GM21619 (cell line): Measurements from ENCODE around the gene SLC35F3.

Source experiments
- ATAC-seq: cut with Tn5 transposase; IDR thresholded peaks from one replicate; pipeline ENCODE4 v1.9.1; 2021; ENCODE audit not compliant: unreplicated experiment

The SLC35F3 gene

DNA sequence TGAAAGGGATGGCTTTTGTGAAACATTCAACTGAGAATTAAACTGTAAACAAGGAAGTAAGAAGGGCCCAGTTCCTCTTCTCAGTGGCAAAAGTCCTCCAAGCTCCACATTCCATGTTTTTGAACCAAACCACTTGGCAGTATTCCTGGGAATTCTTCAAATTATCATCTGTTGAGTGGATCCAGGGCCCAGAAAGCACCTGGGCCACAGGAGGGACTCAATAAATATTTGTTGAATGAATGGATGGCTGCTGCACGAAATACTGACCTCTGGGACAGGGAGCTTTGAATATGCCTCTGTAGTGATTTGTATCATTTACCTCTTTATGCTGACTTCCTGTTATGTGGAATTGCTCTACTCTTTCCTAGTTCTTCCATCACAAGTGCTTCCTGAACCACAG, 4.7 kb downstream of the SLC35F3 start:
- ATAC-seq = no peak

DNA sequence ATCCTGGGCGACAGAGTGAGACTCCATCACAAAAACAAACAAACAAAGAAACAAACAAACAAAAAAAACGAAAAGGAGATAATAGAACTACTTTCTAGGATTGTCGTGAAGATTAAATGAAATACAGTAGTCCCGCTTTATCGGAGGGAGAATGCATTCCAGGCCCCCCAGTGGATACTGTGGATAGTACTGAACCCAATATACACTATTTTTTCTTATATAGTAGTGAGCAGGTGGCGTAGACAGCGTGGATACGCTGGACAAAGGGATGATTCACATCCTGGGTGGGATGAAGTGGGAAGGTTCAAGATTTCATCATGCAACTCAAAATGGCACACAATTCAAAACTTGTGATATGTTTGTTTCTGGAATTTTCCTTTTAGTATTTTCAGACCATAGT, 8.0 kb downstream of the SLC35F3 start:
- ATAC-seq = no peak

DNA sequence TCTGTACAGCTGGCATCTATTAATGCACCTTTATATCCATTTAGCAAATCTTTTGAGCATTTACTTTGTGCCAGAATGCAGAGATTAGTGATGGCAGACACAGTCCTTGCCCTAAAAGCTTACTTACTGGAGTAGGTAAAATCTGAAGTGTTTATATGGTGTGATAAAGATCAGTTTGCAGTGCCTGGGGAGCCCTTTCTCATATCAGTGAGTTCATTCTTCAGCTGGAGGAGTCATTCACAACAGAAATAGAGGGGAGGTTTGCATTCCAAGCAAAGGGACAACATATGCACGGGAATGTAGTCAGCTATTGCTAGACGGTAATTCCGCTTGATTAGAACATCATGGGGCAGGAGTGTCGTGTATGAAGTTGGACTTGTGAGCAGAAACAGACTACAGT, 8.4 kb downstream of the SLC35F3 start:
- no peak for ATAC-seq

DNA sequence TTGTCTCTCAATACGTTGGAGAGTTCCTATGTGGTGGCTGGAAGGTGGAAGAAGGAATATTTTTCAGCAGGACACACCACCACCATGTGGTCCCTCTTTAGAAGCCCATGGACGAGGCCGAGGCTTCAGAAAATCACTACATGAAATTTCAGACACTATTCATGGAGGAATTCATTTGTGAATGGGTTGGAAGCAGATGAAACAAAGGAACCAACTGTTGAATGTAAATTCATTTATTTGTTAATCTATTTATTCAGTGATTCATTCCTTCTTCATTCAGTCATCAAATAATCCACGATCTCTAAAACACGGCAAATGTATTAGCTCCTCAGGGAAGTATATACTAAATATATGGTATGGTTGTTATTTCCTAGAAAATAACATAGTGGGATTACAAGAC, 12.2 kb downstream of the SLC35F3 start:
- no peak for ATAC-seq

DNA sequence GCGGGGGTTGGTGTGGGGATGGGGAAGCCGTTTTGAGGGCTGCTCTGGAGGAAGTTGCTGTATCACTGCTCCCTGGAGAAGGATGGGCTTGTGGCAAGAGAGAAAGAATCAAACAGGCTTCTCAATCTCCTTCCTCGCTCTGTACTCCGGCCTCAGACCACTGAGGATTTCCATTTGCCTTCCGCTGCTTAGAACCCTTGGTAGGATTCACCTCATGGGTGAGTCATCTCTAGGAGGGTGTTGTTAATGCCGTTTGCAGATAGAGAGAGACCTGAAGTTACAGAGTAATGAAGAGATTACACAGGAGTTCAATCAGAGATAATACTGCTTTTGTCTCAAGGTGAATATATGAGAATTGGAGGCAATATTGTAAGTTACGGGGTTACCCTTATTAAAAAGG, 15.3 kb downstream of the SLC35F3 start:
- ATAC-seq = no peak

DNA sequence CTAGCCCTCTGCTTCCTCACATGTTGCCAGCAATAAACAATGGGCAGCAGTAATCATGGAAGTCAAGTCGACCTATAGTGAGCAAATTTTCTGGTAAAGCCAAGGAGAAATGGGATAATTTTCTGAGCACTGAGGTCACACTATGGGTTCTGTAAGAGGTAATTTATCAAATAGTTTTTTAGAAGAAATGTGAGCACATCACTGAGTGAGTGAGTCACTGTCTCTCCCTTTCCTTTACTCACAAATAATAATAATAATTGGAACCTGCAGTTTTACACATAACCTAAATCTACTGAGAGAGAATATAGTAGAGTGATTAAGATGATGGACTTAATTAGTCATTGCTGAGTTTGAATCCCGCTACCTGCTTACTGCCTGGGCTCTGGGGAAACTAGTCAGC, 23.6 kb downstream of the SLC35F3 start:
- no peak for ATAC-seq

DNA sequence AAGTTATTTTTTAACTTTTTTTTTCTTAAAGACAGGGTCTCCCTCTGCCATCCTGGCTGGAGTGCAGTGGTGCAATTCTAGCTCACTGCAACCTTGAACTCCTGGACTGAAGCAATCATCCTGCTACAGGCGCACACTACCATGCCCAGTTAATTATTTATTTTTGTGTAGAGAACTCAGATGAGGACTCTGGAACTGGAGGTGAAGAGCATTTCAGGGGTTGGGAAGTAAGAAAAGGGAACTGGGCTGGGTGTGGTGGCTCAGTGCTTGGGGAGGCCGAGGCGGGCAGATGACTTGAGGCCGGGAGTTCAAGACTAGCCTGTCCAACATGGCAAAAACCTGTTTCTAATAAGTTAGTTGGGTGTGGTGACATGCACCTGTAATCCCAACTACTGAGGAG, 28.9 kb downstream of the SLC35F3 start:
- ATAC-seq = no peak

DNA sequence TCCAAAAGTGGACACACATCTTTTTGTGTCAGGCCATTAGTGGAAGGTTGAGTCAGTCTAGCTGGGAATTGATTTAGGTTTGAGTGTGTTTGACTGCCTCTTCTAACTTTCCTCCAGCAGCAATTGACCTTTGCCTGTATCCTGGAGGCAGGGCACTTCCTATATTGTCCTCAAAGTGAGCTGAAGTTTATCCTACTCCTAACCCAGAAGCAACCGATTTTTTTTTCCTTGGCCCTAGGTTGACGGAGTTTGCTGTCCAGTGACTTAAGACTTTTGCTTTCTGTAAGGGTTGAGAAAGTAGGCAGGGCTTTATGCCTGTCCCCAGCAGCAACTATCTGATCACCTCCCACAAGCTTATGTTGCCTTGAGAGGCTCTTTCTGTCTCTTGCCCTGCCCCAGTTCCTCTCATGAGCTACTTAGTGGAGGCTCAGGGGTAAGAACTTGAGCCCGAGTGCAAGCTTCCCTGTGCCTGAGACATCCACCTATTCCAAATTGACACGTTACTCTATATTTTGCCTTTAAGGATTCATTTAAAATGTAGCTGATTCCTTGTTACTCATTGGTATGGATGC, 30.9 kb downstream of the SLC35F3 start:
- ATAC-seq = no peak

DNA sequence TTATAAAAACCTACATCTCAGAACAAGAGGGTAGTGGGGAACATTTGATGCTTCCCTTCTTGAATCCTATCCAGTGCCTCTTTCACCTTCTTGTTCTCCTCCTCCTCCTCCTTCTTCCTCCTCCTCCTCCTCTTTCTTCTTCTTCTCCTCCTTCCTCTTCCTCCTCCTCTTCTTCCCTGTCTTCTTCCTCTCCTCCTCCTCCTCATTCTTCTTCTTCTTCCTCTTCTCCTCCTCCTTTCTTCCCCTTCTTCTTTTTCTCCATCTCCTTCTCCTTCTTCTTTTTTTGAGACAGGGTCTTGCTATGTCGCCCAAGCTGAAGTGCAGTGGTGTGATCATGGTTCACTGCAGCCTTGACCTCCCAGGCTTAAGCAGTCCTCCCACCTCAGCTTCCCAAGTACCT, 31.9 kb downstream of the SLC35F3 start:
- ATAC-seq = no peak

DNA sequence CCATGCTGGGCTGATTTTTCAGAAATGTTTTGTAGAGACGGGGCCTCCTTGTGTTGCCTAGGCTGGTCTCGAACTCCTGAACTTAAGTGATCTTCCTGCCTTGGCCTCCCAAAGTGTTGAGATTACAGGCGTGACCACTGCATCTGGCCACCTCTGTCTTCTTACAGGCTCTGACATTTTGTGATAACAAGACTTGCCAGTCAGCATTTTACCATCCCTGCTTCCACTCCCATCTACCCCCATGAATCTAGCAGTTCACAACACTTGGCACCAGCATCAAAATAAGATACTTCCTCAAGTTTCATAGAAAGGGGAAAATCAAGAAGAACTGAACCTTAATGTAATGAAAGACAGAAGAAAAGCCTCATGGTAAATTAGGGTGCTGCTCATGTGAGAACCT, 32.4 kb downstream of the SLC35F3 start:
- ATAC-seq = no peak

DNA sequence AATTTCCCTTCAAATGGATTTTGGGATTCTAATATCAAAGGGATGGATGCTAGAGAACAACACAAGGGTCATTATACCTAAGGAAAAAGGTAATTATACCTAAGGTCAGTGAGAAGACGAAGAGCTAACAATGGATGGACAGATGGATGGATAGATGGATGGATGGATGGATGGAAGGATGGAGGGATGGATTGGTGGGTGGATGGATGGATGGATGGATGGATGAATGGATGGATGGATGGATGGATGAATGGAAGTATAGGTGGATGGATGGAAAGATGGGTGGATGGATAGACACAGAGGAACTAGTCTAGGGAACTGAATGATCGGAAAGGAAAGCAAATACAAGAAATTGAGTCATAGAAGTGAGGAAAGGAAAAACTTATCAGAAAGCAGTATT, 34.0 kb downstream of the SLC35F3 start:
- no peak for ATAC-seq

DNA sequence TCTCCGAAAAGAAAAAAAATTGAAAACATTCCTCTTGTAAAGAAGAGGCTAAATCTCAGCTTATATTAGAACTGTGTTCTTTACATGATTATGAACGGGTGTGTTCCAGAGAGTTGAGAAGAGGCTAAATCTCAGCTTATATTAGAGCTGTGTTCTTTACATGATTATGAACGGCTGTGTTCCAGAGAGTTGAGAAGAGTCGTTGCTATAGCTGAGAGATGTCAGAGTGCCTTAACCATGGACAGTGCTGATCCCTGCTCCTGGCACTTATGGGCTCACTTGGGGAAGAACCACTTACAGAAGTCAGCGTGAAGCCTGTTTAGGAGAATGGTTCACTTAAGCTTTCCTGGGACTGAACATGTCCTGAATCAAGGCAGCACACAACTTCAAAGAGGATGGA, 35.0 kb downstream of the SLC35F3 start:
- no peak for ATAC-seq

DNA sequence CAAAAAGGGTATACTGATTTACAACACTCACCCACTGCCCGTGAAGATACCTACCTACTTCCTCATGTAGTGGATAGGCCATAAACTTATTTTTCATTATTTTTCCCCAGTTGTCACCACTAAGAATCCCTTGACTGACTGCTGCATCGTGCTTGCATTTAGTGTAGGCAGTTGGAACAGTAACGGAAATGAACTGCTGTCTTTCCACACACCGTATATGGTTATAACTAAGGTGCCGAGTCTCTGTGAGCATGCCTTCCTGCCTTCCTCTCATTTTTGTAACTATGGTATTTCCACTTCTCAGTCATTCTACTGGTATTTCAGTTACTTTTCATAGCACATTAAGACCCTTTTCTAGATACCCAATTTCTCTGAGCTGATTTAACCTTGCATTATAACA, 36.4 kb downstream of the SLC35F3 start:
- no peak for ATAC-seq

DNA sequence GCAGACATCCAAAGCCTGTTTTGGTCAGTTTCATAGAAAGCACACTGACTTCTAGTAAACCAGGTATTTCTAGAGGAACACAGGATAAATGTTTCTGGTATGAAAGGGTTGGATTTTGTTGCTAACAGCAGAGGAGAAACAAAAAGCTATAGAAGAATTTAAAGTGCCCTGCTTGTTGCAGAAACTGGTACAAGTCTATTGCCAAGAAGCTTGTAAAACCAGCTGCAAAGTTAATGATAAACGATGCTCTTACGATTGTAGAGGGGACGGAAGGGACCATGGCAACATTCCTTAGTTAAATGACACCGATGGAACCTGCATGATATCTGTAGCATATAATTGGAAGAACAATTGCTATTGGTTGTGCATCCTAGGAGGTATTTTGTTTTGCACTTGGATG, 40.1 kb downstream of the SLC35F3 start:
- ATAC-seq = no peak

DNA sequence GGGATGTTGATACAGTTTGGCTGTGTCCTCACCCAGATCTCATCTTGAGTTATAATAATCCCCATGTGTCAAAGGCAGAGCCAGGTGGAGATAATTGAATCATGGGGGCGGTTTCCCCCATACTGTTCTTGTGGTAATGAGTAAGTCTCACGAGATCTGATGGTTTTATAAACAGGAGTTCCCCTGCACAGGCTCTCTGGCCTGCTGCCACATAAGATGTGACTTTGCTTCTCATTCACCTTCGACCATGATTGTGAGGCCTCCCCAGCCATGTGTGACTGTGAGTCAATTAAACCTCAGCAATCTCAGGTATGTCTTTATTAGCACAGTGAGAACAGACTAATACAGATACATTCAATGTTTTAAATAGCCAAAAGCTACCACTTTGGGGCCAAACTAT, 41.1 kb downstream of the SLC35F3 start:
- ATAC-seq = no peak

DNA sequence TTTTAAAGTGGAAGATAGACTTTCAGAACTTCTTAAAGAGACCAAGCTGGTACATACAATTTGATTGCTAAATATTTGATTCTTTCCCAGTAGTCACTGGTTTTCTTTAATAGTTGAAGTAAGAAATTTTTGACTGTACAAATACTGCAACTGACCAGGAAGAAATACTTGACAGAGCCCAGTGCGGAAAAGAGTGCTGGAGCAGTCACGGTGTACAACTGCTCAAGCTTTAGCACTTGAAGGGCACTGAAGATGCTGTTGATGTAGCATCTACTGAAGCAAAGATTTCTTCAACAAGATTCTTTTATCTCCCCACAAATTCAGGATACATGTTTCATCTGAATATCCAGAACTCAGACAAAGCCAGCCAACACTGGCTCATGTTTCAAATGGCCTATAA, 41.5 kb downstream of the SLC35F3 start:
- ATAC-seq = no peak

DNA sequence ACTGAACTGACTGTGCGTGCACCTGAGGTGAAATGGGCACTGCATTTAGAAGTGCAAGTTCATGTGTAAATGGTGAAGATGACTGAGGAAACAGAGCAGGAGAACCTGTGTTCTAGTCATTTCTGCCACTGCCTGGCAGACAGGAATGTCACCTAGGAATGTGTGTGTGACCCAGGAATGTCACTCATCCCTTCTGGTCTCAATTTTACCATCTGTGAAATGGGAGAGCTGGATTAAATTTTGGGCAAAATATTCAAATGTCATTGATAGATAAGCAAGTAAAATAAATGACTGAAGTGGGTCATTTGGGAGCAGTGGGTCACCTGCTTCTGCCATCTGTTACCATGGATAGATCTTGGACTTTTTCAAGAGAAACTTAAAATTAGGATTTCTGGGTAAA, 42.2 kb downstream of the SLC35F3 start:
- no peak for ATAC-seq

DNA sequence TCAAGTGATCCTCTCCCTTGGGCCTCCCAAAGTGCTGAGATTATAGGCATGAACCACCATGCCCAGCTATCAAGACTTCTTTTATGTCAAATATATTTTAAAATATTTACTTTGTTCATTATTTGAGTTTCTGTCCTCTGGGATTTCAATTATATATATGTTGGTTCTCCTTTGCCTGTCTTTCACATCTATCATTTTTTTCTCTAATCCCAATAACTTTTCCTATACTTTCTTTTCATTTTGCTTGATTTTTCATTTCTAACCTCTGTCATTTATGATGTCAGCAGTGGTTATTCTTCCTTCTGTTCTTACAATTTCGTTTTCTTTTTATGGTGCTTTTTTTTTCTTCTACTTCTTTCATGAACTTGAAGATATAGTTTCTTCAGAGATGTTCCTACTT, 47.3 kb downstream of the SLC35F3 start:
- no peak for ATAC-seq

DNA sequence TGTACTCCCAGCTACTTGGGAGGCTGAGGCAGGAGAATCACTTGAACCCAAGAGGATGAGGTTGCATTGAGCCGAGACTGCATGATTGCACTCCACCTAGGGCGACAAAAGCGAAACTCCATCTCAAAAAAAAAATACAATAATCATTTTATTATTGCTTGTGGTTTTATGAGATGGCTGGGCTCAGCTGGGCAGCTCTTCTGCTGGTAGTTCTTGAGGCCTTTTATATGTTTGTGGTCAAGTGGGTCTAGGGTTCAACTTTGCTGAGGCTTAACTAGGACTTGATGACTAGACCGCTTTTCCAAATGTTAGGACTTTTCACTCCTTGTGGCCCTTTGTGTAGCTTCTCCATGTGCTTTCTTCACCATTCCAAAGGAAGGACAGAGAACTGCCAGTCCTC, 53.2 kb downstream of the SLC35F3 start:
- no peak for ATAC-seq

DNA sequence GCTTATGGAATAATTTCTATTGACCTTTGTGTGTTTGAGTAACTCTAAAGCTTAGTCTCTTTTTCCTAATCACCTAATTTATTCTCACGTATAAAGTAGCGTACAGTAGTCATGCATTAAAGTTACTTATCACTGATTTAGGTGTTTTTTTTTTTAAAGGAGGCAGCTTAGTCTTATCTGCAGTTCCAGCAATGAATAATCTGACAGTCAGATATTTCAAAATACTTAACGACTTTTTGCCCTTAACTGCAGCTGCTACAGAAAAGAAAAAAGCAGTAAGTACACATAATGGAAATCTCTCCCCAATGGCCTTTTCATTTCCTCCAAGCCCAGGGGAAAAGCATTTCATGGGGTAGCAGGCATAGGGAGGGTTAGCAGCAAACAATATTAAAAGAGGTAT, 54.6 kb downstream of the SLC35F3 start:
- no peak for ATAC-seq

DNA sequence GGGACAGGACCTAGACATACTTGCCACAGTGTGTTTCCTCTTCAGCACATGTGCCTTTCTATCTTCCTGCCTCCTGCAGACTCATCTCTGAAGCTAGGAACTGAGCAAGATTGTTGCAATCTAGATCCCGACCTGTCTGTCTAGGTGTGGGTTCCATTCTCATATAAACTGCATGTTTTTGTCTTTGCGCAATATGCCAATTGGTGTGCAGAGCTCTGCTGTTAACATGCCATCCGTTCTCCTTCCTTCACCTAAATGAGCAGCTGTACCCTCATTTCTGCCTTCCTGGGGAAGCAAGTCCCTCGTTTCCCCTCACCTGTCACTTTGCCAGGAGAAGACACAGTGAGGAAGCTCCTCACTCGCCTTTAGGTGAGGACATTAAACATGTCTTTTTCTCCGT, 55.5 kb downstream of the SLC35F3 start:
- no peak for ATAC-seq

DNA sequence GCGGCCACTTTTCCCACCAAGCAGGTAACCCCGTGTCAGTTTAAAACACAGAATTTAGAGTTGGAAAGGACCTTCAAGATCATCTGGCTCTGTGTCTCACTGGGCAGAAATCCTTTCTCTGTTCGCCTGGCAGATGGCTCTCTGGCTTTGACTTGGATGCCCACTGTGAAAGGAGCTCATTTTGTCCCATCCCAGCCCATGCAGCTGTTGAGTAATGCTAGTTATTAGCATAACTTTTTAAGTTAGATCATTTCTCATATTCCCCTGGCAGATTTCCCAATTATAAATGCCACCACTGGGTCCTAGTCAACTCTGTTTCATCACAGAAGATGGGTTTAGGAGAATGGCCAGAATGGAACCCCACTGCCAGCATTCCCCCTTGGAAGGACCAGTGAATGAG, 55.9 kb downstream of the SLC35F3 start:
- no peak for ATAC-seq

DNA sequence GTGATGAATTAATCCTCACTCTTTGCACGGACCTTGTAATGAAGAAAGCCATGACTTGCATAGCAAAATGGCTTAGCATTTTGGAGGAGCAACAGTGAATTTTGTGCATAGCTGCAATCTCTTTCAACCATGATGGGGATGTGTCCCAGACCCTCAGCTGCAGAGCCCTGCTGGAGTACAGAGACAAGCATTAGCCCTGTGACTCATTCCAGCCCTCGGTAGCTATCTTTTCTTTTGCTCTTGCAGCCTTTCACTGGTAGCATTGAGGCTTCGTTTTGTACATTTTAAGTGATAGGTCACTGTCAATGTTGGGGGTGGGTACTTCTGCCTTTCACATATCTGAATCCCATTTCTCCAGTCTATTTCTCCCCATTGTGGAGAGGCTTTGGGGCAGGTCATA, 58.4 kb downstream of the SLC35F3 start:
- no peak for ATAC-seq

DNA sequence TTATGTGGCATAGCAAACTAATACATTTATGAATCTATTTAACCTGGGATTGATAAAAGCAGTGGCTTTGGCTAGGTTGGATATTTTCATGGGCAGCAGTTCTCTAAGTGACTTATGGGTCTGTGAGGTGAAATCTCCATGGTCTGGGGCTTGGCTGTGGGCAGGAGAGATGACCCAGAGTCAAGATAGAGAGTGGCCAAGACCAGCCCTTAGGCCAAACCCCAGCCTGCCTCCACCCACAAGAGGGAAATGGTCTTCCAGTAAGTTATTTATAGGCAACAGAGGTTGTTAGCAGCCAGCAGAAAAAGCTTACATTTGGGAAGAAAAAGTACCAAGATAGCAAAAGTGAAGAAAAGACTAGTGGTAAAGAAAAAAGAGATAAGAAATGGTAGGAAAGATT, 61.4 kb downstream of the SLC35F3 start:
- ATAC-seq = no peak
